Measurements from ENCODE around the gene MCAT. TPM values are rescaled to one million over a fixed set of nuclear protein-coding genes. Genes with fewer than 3 reads are reported as not detected.

The MCAT gene
- total RNA-seq = 10.6 and 11.8 TPM in 2 replicates

- Histone ChIP-seq H3K27me3 (ENCODE audit: control insufficient read depth, insufficient read depth, low read length) (no peaks in the 10 kb centered on the region), H3K36me3 (ENCODE audit: control insufficient read depth, insufficient read depth, low read length) (peaks cover 10% of the 10 kb centered on the region), H3K4me3 (ENCODE audit: low read depth, low read length) (peak within 1 kb of the TSS; percentile 97)
- TF ChIP-seq, protein P1, sequence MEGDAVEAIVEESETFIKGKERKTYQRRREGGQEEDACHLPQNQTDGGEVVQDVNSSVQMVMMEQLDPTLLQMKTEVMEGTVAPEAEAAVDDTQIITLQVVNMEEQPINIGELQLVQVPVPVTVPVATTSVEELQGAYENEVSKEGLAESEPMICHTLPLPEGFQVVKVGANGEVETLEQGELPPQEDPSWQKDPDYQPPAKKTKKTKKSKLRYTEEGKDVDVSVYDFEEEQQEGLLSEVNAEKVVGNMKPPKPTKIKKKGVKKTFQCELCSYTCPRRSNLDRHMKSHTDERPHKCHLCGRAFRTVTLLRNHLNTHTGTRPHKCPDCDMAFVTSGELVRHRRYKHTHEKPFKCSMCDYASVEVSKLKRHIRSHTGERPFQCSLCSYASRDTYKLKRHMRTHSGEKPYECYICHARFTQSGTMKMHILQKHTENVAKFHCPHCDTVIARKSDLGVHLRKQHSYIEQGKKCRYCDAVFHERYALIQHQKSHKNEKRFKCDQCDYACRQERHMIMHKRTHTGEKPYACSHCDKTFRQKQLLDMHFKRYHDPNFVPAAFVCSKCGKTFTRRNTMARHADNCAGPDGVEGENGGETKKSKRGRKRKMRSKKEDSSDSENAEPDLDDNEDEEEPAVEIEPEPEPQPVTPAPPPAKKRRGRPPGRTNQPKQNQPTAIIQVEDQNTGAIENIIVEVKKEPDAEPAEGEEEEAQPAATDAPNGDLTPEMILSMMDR (IDR thresholded peaks at IDR 0.05; ENCODE audit: insufficient read depth, low read length, severe bottlenecking) = no peak
- FAIRE-seq (no peak), DNase-seq (ENCODE audit: low read depth) (no peak)
Observed at GRCh38 chr22:43142880-43143562, at the start of gene MCAT. TSS of gene MCAT (minus strand) at chr22:43143398. CDS start at chr22:43143348, 50 bp downstream.

GRCh38 chr22:43191831-43192230, 48.6 kb upstream of the MCAT start:
- DNase-seq (ENCODE audit: low read depth) = peak; percentile 47
- no peaks in the 10 kb centered on the region for H3K36me3 ChIP-seq (ENCODE audit: control insufficient read depth, insufficient read depth, low read length)
- TF ChIP-seq, protein P1 (IDR thresholded peaks at IDR 0.05; ENCODE audit: insufficient read depth, low read length, severe bottlenecking) = no peak
- no peak for FAIRE-seq
- H3K27me3 ChIP-seq (ENCODE audit: control insufficient read depth, insufficient read depth, low read length) = no peaks in the 10 kb centered on the region
- no peak overlapping the region for H3K4me3 ChIP-seq (ENCODE audit: low read depth, low read length)

GRCh38 chr22:43188829-43189545, 45.8 kb upstream of the MCAT start:
- Histone ChIP-seq H3K4me3 (ENCODE audit: low read depth, low read length) (no peak overlapping the region), H3K36me3 (ENCODE audit: control insufficient read depth, insufficient read depth, low read length) (no peaks in the 10 kb centered on the region), H3K27me3 (ENCODE audit: control insufficient read depth, insufficient read depth, low read length) (no peaks in the 10 kb centered on the region)
- no peak for DNase-seq (ENCODE audit: low read depth)
- TF ChIP-seq, protein P1 (IDR thresholded peaks at IDR 0.05; ENCODE audit: insufficient read depth, low read length, severe bottlenecking) = no peak
- FAIRE-seq = no peak

DNA sequence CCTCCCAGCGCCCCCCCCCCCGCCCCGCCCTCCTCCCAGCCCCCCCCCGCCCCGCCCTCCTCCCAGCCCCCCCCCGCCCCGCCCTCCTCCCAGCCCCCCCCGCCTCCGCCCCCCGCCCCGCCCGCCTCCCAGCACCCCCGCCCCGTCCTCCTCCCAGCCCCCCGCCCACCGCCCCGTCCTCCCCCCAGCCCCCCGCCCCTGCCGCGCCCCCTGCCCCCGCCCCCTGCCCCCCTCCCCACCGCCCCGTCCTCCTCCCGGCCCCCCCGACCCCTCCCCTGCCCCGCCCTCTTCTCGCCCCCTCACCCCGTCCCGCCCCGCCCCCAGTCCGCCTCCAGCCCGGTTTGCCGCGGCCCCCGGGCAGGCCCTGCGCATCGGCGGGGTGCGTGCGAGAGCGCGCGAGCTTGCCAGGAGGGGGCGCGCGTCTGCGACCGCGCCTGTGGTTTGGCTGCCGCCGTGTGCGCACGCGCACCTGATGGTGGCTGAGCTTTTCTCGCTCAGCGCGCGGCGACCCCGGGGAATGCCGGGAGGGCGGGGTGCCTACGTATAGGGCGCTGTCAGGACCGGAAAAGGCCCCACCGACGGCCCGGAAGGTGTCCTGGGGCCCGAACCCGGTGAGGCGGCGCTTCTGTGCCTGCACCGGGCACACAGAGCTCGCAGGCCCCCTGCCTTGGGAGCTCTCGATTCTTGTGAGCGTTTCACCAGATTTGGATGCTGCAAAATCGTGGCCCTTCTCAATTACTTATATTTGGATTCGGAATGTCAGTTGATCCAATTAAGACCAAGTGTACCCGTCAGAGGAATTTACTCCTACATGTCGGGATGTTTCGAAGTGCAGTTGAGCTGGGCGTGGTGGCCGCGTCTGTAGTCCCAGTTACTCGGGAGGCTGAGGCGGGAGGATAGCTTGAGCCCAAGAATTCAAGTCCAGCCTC, 44.2 kb upstream of the MCAT start:
- peak overlapping the region; percentile 34 for H3K4me3 ChIP-seq (ENCODE audit: low read depth, low read length)
- peaks cover 5% of the 10 kb centered on the region for H3K36me3 ChIP-seq (ENCODE audit: control insufficient read depth, insufficient read depth, low read length)
- FAIRE-seq = no peak
- TF ChIP-seq, protein P1 (IDR thresholded peaks at IDR 0.05; ENCODE audit: insufficient read depth, low read length, severe bottlenecking) = peak; percentile 82
- no peaks in the 10 kb centered on the region for H3K27me3 ChIP-seq (ENCODE audit: control insufficient read depth, insufficient read depth, low read length)
- DNase-seq (ENCODE audit: low read depth) = peak; percentile 85

DNA sequence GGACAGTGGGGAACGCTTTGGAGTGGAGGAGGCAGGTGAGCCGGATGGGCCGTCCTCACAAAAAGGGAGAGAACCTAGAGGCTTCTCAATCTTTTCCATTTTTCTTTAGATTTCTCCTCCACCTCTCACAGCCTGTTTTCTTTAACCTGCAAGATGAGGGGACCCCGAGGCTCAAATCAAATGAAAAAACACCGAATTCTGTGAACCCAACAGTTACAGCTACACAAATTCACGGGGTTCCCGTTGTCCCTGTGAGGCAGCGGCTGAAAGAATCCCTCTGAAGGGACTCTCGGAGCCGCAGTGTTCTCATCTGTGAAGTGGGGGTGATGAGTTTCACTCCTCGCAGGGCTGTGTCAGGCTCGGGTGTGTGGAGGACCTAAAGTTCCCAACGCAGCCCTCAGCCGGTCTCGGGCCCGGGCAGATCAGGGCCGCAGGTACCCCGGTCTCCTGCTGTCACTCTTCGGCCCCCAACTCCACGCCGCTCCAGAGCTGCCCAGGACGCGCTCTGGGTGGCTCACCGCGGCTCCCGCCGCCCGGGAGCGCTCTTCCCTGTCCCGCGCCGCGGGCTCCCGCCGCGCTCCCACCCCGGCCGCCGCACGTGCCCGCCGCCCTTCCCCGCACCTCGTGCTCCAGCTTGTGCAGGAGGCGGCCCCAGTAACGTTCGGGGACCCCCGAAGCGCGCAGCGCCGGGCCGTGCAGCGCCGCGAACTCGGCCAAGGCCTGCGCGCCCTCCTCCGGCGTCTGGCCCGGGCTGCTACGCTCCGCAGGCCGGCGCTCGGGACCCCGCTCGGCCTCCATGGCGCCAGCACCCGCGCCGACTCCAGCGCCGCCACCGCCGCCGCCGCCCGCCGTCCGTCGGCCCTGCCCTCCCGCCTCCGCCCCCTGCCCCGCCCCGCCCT, 43.3 kb upstream of the MCAT start, which contains the start of gene TTLL12:
Gene TTLL12 (minus strand): TSS at position 863 of the 899 bp plus-strand sequence. CDS start 65 bp downstream, at position 798.
- H3K4me3 ChIP-seq (ENCODE audit: low read depth, low read length) = peak within 1 kb of the TSS; percentile 79
- FAIRE-seq (no peak), DNase-seq (ENCODE audit: low read depth) (no peak)
- TF ChIP-seq, protein P1 (IDR thresholded peaks at IDR 0.05; ENCODE audit: insufficient read depth, low read length, severe bottlenecking) = peak; percentile 7
- H3K27me3 ChIP-seq (ENCODE audit: control insufficient read depth, insufficient read depth, low read length) = no peaks in the 10 kb centered on the region
- H3K36me3 ChIP-seq (ENCODE audit: control insufficient read depth, insufficient read depth, low read length) = peaks cover 12% of the 10 kb centered on the region
